K562 (cell line): ENCODE measurements around the gene PPP1R14C. TPM values are rescaled to one million over a fixed set of nuclear protein-coding genes. Genes with fewer than 3 reads are reported as not detected.

ENCODE experiments used
- CCNT2 ChIP-seq: IDR thresholded peaks from 2 replicates; pipeline ENCODE4 v1.6.1; 2011; ENCODE audit warnings: borderline replicate concordance, low read depth, mild to moderate bottlenecking, moderate library complexity, mixed read lengths, low read length; ENCODE audit not compliant: insufficient read length; ENCODE audit errors: extremely low read depth
- CEBPB ChIP-seq: fragments of 450-650 bp; IDR thresholded peaks from 2 replicates; pipeline ENCODE4 v1.6.1; 2016; ENCODE audit warnings: missing genetic modification characterization, missing compliant biosample characterization
- ETV1 ChIP-seq: fragments of 450-650 bp; conservative IDR thresholded peaks from 2 replicates; pipeline ENCODE4 v1.6.1; 2016; ENCODE audit warnings: missing genetic modification characterization, control low read depth, low read depth, missing compliant biosample characterization
- FOXJ2 ChIP-seq: fragments of 200-800 bp; sonication (Bioruptor generic); IDR thresholded peaks from 2 replicates; pipeline ENCODE4 v1.6.1; 2016; ENCODE audit warnings: missing genetic modification characterization, missing compliant biosample characterization
- GATAD2B ChIP-seq: fragments of 450-650 bp; IDR thresholded peaks from 2 replicates; pipeline ENCODE4 v1.6.1; 2017; ENCODE audit warnings: mild to moderate bottlenecking, borderline replicate concordance
- HOXB6 ChIP-seq: fragments of 250-450 bp; sonication (Bioruptor Pico); IDR thresholded peaks from 2 replicates; pipeline ENCODE4 v1.5.1; 2022; ENCODE audit warnings: mild to moderate bottlenecking, borderline replicate concordance
- KHSRP ChIP-seq: fragments of 450-650 bp; IDR thresholded peaks from 2 replicates; pipeline ENCODE4 v1.6.1; 2017
- LCOR ChIP-seq: sonication (generic); formaldehyde crosslinking; IDR thresholded peaks from 2 replicates; pipeline ENCODE4 v1.8.0; 2022; ENCODE audit warnings: mild to moderate bottlenecking, missing genetic modification reagents
- MAFG ChIP-seq: fragments of 450-650 bp; conservative IDR thresholded peaks from 2 replicates; pipeline ENCODE4 v1.6.1; 2016; ENCODE audit warnings: missing genetic modification characterization, missing compliant biosample characterization
- MYNN ChIP-seq, 2 experiments: sonication (generic); formaldehyde crosslinking in 1 of 2; IDR thresholded peaks; 2 replicates each; pipeline versions ENCODE4 v1.5.0 to v1.6.1; 2016 to 2020; ENCODE audit warnings: antibody characterized with exemption in 1 of 2, missing genetic modification reagents in 1 of 2
- NR4A1 ChIP-seq, 2 experiments: fragments of 250-450 bp in 1 of 2; fragments of 450-650 bp in 1 of 2; sonication (Bioruptor Pico) in 1 of 2; IDR thresholded peaks; 2 replicates each; pipeline versions ENCODE4 v1.4.0 to v1.6.1; 2016 to 2020; ENCODE audit warnings: mild to moderate bottlenecking in 2 of 2, missing compliant biosample characterization in 1 of 2, missing genetic modification characterization in 1 of 2, moderate library complexity in 1 of 2
- POLR2H ChIP-seq: IDR thresholded peaks from 2 replicates; pipeline ENCODE4 v1.6.1; 2016; ENCODE audit warnings: missing genetic modification characterization, low read depth, mild to moderate bottlenecking, control low read depth, missing compliant biosample characterization, moderate library complexity
- RFX5 ChIP-seq: IDR thresholded peaks from 2 replicates; pipeline ENCODE4 v1.6.1; 2011; ENCODE audit warnings: low read depth, mild to moderate bottlenecking, improper control_type of control experiment, low read length
- SIX5 ChIP-seq, 2 experiments: IDR thresholded peaks; 2 replicates each; pipeline ENCODE4 v1.6.1; 2011; ENCODE audit warnings: low read length in 2 of 2, borderline replicate concordance in 1 of 2, low read depth in 1 of 2, mild to moderate bottlenecking in 1 of 2, moderate library complexity in 1 of 2; ENCODE audit not compliant: insufficient read depth in 1 of 2
- ZNF696 ChIP-seq: fragments of 250-450 bp; sonication (Bioruptor Pico); conservative IDR thresholded peaks from 2 replicates; pipeline ENCODE4 v1.4.0; 2020; ENCODE audit warnings: mild to moderate bottlenecking, moderate library complexity
- ZNF717 ChIP-seq: fragments of 250-450 bp; sonication (Bioruptor Pico); IDR thresholded peaks from 2 replicates; pipeline ENCODE4 v1.5.0; 2021
- polyA plus RNA-seq, 8 experiments: library from polyadenylated mRNA; depleted of rRNA in 4 of 8; stranded (reverse) in 5 of 8; unstranded in 3 of 8; fragments of >200 nt; fragmentation: Nextera tagmentation in 2 of 8; fragmentation: Illumina TruSeq in 1 of 8; extraction: Ambion mirVana in 2 of 8; extraction: Trizol in 1 of 8; gene quantifications; 2 replicates each; pipeline versions ENCODE4 v1.2.1 to v1.2.3, GENCODE V29; 2011 to 2014; ENCODE audit warnings: inconsistent platforms in 1 of 8, missing spikeins in 1 of 8
- total RNA-seq, 7 experiments: library from RNA; depleted of rRNA in 6 of 7; stranded (reverse); fragments of >200 nt in 6 of 7; fragmentation: Illumina TruSeq in 2 of 7; extraction: Trizol in 2 of 7; gene quantifications; 2 replicates each; pipeline versions ENCODE4 v1.2.1 to v1.2.3, GENCODE V29; 2011 to 2021; ENCODE audit warnings: low replicate concordance in 1 of 7
- TF ChIP-seq, protein P1 (sequence below): fragments of 250-450 bp; sonication (Bioruptor Pico); IDR thresholded peaks from 2 replicates; pipeline ENCODE4 v1.4.0; 2020
- TF ChIP-seq, protein P2 (sequence below): fragments of 200-800 bp; sonication (Bioruptor generic); IDR thresholded peaks from 2 replicates; pipeline ENCODE4 v1.6.1; 2017; ENCODE audit warnings: missing genetic modification characterization, missing compliant biosample characterization

The PPP1R14C gene
- total and polyA plus RNA-seq, 9 of the 15 experiments (the other 6 are each of a cell fraction or from before 2014, with no cell fraction given), result 4.5 to 16.6 (median 11.9) TPM

DNA sequence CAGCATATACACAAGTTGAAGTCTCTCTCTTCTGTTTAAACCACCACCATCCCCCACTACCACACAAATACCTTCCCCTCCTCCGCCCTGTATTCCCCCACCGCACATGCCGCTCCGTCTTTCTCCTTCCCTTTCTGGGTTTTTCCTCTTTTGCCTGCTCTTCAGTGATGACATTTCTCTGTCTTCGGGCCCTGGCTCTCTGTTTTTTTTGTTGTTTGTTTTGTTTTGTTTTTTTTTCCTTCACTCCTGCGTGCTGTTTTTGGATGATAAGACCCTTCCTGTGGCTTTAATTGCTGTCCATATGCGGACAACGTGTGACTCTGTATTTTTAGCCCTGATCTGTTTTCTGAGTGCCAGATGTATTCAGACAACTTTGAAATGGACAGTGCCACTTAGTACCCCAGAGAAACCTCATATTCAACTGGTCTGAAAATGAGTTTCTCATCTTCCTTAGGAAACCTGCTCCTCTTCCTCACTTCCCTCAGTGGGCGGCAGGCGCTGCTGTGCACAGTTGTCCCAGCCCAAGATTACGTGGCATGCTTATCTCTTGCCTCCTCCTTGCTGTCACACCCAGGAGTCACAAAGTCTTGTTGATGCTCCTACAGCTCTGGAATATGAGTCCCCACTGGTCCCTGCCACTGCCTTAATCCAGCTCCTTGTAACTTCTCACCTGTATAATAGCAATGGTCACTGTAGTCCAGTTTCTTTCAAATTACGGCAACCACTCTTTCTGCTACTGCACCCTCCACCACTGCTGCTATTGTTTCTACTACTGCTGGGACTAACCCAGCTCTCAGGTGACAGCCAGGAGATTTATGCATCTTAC is 8.2 kb downstream of the PPP1R14C start (continued):
- no peak for TF ChIP-seq ZNF696 (CRISPR knock-in tag)
- 0 out of 2 replicates have a peak, but pooled peaks have one; percentile 71 for TF ChIP-seq FOXJ2 (tag)
- TF ChIP-seq CEBPB (tag), result no peak
- no peak for TF ChIP-seq RFX5
- peak; percentile 46 for TF ChIP-seq KHSRP
- TF ChIP-seq MYNN (IDR thresholded peaks at IDR 0.05), result peak; percentile 58; the same call in 1 of the 2 replicates
- TF ChIP-seq MYNN (CRISPR knock-in tag; IDR thresholded peaks at IDR 0.05), result no peak
- no peak for TF ChIP-seq ZNF717
- TF ChIP-seq, protein P1, sequence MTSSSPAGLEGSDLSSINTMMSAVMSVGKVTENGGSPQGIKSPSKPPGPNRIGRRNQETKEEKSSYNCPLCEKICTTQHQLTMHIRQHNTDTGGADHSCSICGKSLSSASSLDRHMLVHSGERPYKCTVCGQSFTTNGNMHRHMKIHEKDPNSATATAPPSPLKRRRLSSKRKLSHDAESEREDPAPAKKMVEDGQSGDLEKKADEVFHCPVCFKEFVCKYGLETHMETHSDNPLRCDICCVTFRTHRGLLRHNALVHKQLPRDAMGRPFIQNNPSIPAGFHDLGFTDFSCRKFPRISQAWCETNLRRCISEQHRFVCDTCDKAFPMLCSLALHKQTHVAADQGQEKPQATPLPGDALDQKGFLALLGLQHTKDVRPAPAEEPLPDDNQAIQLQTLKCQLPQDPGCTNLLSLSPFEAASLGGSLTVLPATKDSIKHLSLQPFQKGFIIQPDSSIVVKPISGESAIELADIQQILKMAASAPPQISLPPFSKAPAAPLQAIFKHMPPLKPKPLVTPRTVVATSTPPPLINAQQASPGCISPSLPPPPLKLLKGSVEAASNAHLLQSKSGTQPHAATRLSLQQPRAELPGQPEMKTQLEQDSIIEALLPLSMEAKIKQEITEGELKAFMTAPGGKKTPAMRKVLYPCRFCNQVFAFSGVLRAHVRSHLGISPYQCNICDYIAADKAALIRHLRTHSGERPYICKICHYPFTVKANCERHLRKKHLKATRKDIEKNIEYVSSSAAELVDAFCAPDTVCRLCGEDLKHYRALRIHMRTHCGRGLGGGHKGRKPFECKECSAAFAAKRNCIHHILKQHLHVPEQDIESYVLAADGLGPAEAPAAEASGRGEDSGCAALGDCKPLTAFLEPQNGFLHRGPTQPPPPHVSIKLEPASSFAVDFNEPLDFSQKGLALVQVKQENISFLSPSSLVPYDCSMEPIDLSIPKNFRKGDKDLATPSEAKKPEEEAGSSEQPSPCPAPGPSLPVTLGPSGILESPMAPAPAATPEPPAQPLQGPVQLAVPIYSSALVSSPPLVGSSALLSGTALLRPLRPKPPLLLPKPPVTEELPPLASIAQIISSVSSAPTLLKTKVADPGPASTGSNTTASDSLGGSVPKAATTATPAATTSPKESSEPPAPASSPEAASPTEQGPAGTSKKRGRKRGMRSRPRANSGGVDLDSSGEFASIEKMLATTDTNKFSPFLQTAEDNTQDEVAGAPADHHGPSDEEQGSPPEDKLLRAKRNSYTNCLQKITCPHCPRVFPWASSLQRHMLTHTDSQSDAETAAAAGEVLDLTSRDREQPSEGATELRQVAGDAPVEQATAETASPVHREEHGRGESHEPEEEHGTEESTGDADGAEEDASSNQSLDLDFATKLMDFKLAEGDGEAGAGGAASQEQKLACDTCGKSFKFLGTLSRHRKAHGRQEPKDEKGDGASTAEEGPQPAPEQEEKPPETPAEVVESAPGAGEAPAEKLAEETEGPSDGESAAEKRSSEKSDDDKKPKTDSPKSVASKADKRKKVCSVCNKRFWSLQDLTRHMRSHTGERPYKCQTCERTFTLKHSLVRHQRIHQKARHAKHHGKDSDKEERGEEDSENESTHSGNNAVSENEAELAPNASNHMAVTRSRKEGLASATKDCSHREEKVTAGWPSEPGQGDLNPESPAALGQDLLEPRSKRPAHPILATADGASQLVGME (CRISPR knock-in tag), result peak; percentile 97
- TF ChIP-seq NR4A1 (CRISPR knock-in tag; IDR thresholded peaks at IDR 0.05), result no peak
- 0 out of 2 replicates have a peak, but pooled peaks have one; percentile 34 for TF ChIP-seq NR4A1 (tag; IDR thresholded peaks at IDR 0.05)
- peak; percentile 62 for TF ChIP-seq CCNT2
- peak; percentile 50 for TF ChIP-seq MAFG
- TF ChIP-seq LCOR (CRISPR knock-in tag), result peak; percentile 22
- no peak for TF ChIP-seq POLR2H (tag)
- TF ChIP-seq, protein P2, sequence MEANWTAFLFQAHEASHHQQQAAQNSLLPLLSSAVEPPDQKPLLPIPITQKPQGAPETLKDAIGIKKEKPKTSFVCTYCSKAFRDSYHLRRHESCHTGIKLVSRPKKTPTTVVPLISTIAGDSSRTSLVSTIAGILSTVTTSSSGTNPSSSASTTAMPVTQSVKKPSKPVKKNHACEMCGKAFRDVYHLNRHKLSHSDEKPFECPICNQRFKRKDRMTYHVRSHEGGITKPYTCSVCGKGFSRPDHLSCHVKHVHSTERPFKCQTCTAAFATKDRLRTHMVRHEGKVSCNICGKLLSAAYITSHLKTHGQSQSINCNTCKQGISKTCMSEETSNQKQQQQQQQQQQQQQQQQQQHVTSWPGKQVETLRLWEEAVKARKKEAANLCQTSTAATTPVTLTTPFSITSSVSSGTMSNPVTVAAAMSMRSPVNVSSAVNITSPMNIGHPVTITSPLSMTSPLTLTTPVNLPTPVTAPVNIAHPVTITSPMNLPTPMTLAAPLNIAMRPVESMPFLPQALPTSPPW, result peak; percentile 69
- peak; percentile 58; the same call in 1 of the 2 replicates for TF ChIP-seq GATAD2B
- no peak for TF ChIP-seq SIX5 (IDR thresholded peaks at IDR 0.05; ENCODE audit: borderline replicate concordance in 1 of 2, insufficient read depth in 1 of 2, low read depth in 1 of 2, low read length in 2 of 2)
- TF ChIP-seq ETV1 (tag), result no peak
- no peak for TF ChIP-seq HOXB6 (CRISPR knock-in tag)
